Measurements from ENCODE around the gene CLCN1. TPM values are rescaled to one million over a fixed set of nuclear protein-coding genes. Genes with fewer than 3 reads are reported as not detected.

Gene CLCN1
- total and polyA plus RNA-seq, 10 of the 15 experiments (the other 5 are each of a cell fraction or from before 2014, with no cell fraction given): 0.30 TPM; not detected in 9

DNA sequence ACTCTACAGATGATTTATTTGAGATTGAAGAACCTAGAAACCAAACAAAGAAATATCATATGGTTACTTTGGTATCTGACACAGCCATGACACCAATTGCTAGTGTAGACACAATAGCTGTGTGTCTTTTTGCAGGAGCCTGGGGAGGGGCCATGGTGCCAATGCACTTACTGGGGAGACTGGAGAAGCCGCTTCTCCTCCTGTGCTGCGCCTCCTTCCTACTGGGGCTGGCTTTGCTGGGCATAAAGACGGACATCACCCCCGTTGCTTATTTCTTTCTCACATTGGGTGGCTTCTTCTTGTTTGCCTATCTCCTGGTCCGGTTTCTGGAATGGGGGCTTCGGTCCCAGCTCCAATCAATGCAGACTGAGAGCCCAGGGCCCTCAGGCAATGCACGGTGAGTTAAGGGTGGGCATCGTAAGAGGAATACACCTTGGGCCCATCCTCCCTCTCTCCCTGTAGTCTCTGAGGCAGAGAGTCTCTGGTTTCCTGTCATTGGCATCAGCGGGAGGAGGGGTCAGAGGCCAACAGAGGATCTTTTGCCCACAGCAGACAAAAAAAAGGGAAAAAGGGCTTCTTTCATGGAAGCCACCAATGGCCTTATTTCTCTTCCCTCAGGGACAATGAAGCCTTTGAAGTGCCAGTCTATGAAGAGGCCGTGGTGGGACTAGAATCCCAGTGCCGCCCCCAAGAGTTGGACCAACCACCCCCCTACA is 29.9 kb upstream of the CLCN1 start:
- ChIA-PET RAD21 (ENCODE audit: unreplicated experiment) (interaction anchor here (0.6 kb wide), 1 partner anchor 9 kb away, joined by 3 read pairs; no protein-coding TSS in a partner anchor), SMC1A (ENCODE audit: uncharacterized antibody, unreplicated experiment) (no interaction called here), POLR2A (no interaction called here), CTCF (interaction anchor here (1.8 kb wide), 1 partner anchor 46 kb away, joined by 8 read pairs; no protein-coding TSS in a partner anchor)
- Histone ChIP-seq H3K9ac (ENCODE audit: control insufficient read depth, insufficient read depth, low read length) (no peak overlapping the region), H3K9me3 (replicated peaks; ENCODE audit: control insufficient read depth, insufficient read depth, low read length) (no peaks in the 10 kb centered on the region; the same call in 2 of the 3 replicates), H3K4me3 (no peak overlapping the region), H3K4me1 (ENCODE audit: control insufficient read depth, insufficient read depth, low read length) (peaks cover 10% of the 10 kb centered on the region), H3K36me3 (ENCODE audit: control insufficient read depth in 2 of 2, insufficient read depth in 2 of 2, low read length in 1 of 2) (no peaks in the 10 kb centered on the region), H3K27ac (ENCODE audit: control insufficient read depth, insufficient read depth) (no peak overlapping the region), H3K27me3 (replicated peaks in 1 of 2; ENCODE audit: control insufficient read depth in 2 of 2, insufficient read depth in 2 of 2, low read length in 1 of 2) (no peaks in the 10 kb centered on the region), H3K79me2 (ENCODE audit: control insufficient read depth, insufficient read depth, low read length) (peaks cover 26% of the 10 kb centered on the region), H2AFZ (ENCODE audit: control insufficient read depth, low read depth, low read length) (no peak overlapping the region), H3K4me2 (ENCODE audit: control insufficient read depth, insufficient read depth) (no peak overlapping the region), H4K20me1 (ENCODE audit: control insufficient read depth, insufficient read depth) (no peaks in the 10 kb centered on the region)
- intact Hi-C loops (cut with micrococcal nuclease; ENCODE audit: unreplicated experiment): no loop called here
- BruUV-seq (replicated peaks): no TSS peak
- DNase-seq (ENCODE audit: low read depth, low spot score) (no peak), FAIRE-seq (no peak), ATAC-seq (no peak)
- TF ChIP-seq NR2F1 (conservative IDR thresholded peaks at IDR 0.05): no peak
- TF ChIP-seq, protein P1, sequence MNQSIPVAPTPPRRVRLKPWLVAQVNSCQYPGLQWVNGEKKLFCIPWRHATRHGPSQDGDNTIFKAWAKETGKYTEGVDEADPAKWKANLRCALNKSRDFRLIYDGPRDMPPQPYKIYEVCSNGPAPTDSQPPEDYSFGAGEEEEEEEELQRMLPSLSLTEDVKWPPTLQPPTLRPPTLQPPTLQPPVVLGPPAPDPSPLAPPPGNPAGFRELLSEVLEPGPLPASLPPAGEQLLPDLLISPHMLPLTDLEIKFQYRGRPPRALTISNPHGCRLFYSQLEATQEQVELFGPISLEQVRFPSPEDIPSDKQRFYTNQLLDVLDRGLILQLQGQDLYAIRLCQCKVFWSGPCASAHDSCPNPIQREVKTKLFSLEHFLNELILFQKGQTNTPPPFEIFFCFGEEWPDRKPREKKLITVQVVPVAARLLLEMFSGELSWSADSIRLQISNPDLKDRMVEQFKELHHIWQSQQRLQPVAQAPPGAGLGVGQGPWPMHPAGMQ (IDR thresholded peaks at IDR 0.05; ENCODE audit: borderline replicate concordance): no peak
- TF ChIP-seq GABPA (IDR thresholded peaks at IDR 0.05; ENCODE audit: low read depth): no peak
- TF ChIP-seq ATF7 (IDR thresholded peaks at IDR 0.05; ENCODE audit: low read depth): no peak
- no peak for TF ChIP-seq CBX3 (IDR thresholded peaks at IDR 0.05; ENCODE audit: borderline replicate concordance, low read depth)
- no peak for TF ChIP-seq ASH2L (IDR thresholded peaks at IDR 0.05; ENCODE audit: borderline replicate concordance, low read depth)
- TF ChIP-seq, protein P2, sequence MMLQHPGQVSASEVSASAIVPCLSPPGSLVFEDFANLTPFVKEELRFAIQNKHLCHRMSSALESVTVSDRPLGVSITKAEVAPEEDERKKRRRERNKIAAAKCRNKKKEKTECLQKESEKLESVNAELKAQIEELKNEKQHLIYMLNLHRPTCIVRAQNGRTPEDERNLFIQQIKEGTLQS (IDR thresholded peaks at IDR 0.05; ENCODE audit: borderline replicate concordance, extremely low read depth, low read depth, low read length): no peak
- TF ChIP-seq TAF1 (IDR thresholded peaks at IDR 0.05; ENCODE audit: borderline replicate concordance, low read depth, low read length): no peak
- no peak for TF ChIP-seq GATAD2B (conservative IDR thresholded peaks at IDR 0.05; ENCODE audit: low read depth)
- no peak for TF ChIP-seq SREBF2 (IDR thresholded peaks at IDR 0.05; ENCODE audit: low read length)
- TF ChIP-seq ZNF274 (IDR thresholded peaks at IDR 0.05; ENCODE audit: insufficient read depth, insufficient read length): no peak
- TF ChIP-seq ZZZ3 (IDR thresholded peaks at IDR 0.05; ENCODE audit: control insufficient read depth, insufficient read length, low read depth): no peak
- no peak for TF ChIP-seq NR2C2 (IDR thresholded peaks at IDR 0.05; ENCODE audit: borderline replicate concordance, control insufficient read depth, insufficient read length, low read depth)
- WGBS (ENCODE audit: insufficient coverage, insufficient replicate concordance, low lambda C conversion rate, missing lambda C conversion rate): 97% methylated on average over 11 of the region's 11 CpGs
- in situ Hi-C loops (cut with MboI): no loop called here
